HG03095 (cell line): Measurements from ENCODE around the gene ADAMTS14.
"Not testable (repeated sequence)": the region's sequence is repeated elsewhere in the genome, so short reads cannot be mapped to it uniquely, and the experiment has no call there.

Source experiments
- ATAC-seq: cut with Tn5 transposase; IDR thresholded peaks from one replicate; pipeline ENCODE4 v1.9.1; 2021; ENCODE audit warnings: moderate library complexity; ENCODE audit not compliant: unreplicated experiment

ADAMTS14 gene

GRCh38 chr10:70749756-70750155 is 77.5 kb downstream of the ADAMTS14 start:
- no peak for ATAC-seq

GRCh38 chr10:70750156-70750703 is 77.9 kb downstream of the ADAMTS14 start:
- no peak for ATAC-seq

GRCh38 chr10:70751356-70751755 is 79.0 kb downstream of the ADAMTS14 start:
- no peak for ATAC-seq

DNA sequence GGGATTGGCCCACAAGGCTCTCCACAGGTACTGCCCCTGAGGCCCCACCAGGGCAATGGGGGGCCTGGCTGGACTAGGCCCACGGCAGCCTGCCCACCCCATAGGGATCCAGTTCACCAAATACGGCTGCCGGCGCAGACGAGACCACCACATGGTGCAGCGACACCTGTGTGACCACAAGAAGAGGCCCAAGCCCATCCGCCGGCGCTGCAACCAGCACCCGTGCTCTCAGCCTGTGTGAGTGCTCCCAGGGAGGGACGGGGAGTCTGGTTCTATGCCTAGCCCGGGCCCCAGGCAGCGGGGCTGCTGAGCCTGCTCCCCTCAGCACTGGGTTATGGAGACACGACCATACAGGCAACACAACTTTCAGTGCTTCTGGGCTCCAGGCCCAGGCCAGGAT is 79.7 kb downstream of the ADAMTS14 start:
- ATAC-seq = no peak

DNA sequence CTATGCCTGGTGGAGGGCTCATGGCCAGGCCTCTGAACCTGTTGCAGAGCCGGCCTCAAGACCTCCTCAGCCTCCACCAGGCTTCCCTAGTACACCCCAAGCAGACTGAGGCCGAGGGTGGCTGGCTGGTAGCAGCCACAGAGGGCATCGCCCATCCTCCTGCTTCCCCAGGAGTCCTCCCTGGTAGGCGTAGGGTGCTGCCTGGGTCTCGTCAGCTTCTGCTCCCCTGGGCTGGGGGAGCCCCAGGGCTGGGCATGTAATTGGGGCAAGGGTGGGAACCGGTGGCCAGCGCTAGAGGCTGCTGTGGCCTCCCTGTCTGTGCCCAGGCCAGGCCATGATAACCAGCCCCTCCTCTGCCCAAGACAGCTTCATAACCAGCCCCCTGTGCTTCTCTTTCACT is 80.3 kb downstream of the ADAMTS14 start:
- no peak for ATAC-seq

DNA sequence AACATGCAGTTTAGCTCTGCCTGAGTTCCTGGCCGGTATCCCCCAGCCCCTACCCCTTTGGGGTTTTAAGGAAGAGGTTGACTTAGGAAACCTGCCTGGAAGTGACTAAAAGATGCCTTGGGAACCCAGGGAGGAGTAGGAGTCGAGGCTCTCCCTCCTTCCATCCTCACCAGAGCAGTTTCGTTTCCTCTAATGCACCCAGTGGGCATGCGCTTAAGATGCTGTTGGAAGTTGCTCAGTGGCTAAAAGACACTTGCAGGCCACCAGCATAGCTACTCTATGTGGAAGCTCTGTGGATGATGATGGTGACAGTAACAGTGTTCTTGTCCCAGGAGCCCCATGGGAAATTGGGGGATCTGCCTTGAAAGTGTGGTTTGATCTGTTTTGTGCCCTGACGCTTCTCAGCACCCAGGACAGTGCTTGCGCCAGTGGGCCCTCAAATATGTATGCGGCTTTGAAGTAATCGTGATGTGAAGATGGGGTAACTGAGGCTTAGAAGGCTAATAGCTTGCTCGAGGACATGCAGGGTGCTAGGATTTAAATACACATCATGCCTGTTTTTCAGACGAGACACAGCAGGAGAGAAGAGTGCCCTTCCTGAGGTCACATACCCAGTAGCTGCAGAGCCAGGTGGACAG is 80.8 kb downstream of the ADAMTS14 start:
- no peak for ATAC-seq

DNA sequence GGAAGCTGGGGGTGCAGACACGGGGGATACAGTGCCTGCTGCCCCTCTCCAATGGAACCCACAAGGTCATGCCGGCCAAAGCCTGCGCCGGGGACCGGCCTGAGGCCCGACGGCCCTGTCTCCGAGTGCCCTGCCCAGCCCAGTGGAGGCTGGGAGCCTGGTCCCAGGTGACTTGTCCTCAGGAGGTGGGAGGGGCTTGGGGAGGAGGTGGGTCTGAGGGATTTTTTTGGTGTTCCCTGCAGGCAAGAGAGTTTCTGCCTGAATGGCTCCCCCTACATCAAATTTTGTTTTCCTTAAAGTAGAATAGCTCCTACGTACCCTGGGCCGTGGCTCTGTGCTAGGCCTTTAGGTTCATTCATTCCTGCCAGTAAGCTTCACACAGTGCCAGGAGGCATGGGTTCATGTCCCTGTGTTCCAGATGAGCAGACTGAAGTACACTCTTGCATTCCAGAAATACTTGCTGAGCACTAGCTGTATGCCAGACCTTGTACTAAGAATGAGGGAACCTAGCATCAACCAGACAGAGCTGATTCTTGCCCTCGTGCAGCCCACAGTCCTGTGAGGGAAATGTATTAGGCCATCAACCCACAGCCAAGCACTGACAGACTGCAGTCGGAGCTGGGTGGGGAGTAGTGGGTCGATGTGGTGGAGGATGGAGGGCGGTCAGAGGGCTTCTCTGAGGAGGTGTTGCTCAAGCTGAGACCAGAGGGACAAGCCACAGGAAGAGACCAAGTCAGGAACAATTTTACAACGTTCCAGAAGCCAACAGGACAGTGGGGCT is 81.7 kb downstream of the ADAMTS14 start:
- no peak for ATAC-seq

GRCh38 chr10:70756700-70757360 is 84.5 kb downstream of the ADAMTS14 start:
- ATAC-seq = no peak

DNA sequence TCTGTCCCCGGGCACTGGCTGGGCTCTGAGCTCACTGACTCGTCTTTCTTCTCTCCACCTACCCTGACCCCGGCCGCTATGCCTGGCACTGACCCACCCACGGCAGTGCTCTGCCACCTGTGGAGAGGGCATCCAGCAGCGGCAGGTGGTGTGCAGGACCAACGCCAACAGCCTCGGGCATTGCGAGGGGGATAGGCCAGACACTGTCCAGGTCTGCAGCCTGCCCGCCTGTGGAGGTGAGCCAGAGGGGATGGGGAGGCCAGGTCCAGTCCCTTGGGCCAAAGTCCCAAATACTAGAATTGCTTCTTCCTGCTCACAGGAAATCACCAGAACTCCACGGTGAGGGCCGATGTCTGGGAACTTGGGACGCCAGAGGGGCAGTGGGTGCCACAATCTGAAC is 85.5 kb downstream of the ADAMTS14 start:
- ATAC-seq = no peak

- no peak for ATAC-seq
Measured at GRCh38 chr10:70758757-70759514, 86.6 kb downstream of the ADAMTS14 start.

- ATAC-seq = no peak
Measured at GRCh38 chr10:70759781-70760180, 87.5 kb downstream of the ADAMTS14 start.

GRCh38 chr10:70760271-70760787 is 88.0 kb downstream of the ADAMTS14 start:
- no peak for ATAC-seq

- ATAC-seq = no peak
Measured at GRCh38 chr10:70761031-70761601, 88.8 kb downstream of the ADAMTS14 start.

DNA sequence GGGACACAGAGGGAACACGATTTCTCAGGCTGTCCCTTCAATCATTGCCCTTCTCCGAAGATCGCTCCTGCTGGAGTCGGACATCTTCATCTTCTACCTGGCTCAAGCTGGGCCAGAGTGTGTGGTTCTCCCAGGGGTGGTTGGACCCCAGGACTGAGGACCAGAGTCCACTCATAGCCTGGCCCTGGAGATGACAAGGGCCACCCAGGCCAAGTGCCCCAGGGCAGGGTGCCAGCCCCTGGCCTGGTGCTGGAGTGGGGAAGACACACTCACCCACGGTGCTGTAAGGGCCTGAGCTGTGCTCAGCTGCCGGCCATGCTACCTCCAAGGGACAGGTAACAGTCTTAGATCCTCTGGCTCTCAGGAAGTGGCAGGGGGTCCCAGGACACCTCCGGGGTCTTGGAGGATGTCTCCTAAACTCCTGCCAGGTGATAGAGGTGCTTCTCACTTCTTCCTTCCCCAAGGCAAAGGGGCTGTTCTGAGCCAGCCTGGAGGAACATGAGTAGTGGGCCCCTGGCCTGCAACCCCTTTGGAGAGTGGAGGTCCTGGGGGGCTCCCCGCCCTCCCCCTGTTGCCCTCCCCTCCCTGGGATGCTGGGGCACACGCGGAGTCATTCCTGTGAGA is 89.5 kb downstream of the ADAMTS14 start:
- no peak for ATAC-seq

DNA sequence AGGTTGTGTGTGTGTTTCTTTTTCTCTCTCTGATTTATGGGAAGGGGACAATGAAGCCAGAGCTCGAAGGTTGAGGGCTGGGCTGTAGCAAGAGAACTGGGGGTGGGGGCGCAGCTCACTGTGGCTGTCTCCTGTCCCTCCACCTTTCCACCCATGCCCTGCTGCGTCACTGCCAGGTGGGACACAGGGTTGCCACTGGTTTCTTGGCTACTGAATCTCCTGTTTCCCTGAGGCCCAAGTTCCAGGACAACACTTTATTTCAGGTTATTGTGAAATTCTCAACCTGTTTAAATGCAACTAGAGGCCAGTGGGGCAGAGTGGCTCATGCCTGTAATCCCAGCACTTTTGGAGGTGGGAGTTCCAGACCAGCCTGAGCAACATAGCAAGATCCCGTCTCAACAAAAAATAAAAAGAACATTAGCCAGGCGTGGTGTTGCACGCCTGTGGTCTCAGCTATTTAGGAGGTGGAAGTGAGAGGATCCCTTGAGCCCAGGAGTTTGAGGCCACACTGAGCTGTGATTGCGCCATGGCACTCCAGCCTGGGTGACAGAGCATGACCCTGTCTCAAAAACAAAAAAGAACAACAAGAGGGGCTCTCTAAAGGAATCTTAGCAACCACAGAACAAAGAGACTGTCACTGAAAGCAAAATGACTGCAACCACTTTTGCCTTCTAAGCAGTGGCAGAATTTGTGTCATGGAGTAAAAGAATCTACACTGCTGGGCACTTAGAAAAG is 90.3 kb downstream of the ADAMTS14 start:
- no peak for ATAC-seq

DNA sequence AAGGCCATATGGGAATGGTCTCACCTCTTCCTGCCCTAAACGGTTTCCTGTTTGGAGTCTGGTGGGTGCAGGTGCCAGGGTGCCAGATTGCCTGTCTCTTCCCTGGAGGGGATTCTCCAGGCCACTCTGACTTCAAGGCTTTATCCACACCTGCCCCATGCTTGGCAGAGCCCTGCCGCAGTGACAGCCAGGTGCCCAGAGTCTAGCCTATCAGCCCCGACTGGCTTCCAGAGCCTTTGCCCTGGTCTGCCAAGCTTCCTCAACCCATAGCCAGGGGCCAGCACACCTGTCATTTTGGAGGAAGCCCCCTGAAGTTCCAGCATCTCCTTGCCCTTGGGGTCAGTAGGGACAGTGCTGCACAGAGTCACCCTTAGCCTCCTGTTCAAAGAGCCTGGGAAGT is 91.3 kb downstream of the ADAMTS14 start:
- no peak for ATAC-seq

GRCh38 chr10:70765794-70766594 is 93.7 kb downstream of the ADAMTS14 start:
- no peak for ATAC-seq

DNA sequence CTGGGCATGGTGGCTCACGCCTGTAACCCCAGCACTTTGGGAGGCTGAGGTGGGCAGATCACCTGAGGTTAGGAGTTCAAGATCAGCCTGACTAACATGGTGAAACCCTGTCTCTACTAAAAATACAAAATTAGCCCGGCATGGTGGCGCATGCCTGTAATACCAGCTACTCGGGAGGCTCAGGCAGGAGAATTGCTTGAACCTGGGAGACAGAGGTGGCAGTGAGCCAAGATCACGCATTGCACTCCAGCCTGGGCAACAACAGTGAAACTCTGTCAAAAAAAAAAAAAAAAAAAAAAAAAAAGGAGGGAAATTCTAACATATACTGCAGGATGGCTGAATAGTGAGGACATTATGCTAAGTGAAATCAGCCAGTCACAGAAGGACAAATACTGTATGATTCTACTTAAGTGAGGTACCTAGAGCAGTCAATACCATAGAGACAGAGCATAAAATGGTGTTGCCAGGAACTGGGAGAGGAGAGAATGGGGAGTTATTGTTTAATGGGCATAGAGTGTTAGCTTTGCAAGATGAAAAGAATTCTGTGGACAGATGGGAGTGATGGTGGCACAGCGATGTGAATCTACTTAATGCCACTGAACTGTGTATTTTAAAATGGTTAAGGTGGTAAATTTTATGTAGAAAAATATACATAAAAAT is 95.8 kb downstream of the ADAMTS14 start:
- not testable (repeated sequence) for ATAC-seq
